Measurements from ENCODE around the gene GBA2.

GRCh38 chr9:35771534-35771933 is 22.5 kb upstream of the GBA2 start:
- no peak for TF ChIP-seq CTCF (IDR thresholded peaks at IDR 0.05)
- TF ChIP-seq REST (IDR thresholded peaks at IDR 0.05; ENCODE audit: low read depth, low read length) = no peak
- no peak for TF ChIP-seq JUND (IDR thresholded peaks at IDR 0.05)
- no peak for TF ChIP-seq RAD21 (IDR thresholded peaks at IDR 0.05; ENCODE audit: low read length)
- TF ChIP-seq RFX5 (IDR thresholded peaks at IDR 0.05; ENCODE audit: low read length) = no peak
- no peak for TF ChIP-seq EP300 (IDR thresholded peaks at IDR 0.05; ENCODE audit: borderline replicate concordance in 1 of 2, low read depth in 1 of 2, low read length in 1 of 2)

Data from SK-N-SH (cell line).